Fibroblast of pulmonary artery (primary cell): Measurements from ENCODE around the gene SLC35B1.

Experiments
- DNase-seq: peaks from one replicate; pipeline ENCODE4 v3.0.0-alpha.2; 2010; ENCODE audit warnings: low read depth
- H3K4me3 ChIP-seq: replicated peaks from 2 replicates; pipeline ENCODE4 v1.5.1; 2011; ENCODE audit warnings: low read depth, mild to moderate bottlenecking, control low read depth, low read length, moderate library complexity
- TF ChIP-seq, protein P1 (sequence below): IDR thresholded peaks from 2 replicates; pipeline ENCODE4 v1.5.1; 2011; ENCODE audit warnings: mild to moderate bottlenecking, control low read depth, low read length, inconsistent platforms; ENCODE audit errors: missing control alignments

The SLC35B1 gene

DNA sequence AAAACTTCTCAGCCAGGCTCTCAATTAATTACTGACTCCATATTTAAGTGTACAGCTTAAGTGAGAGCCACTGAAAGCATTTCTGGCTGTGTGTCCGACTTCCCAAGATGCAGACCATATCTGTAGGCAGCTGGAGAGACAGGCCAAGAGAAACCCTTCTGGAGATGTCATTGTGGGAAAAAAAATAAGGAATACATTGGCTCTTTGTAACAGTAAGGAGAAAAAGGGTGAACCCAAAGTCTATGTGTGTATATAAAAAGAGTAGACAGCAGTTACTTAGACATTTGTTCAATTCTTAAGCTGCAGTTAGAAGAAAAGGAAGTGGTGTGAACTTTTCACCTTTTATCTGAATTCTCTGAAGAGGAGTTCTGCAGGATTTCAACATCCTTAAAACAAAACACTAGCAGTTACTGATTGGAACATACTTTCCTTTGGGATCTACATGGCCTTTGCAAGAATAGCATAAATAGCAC, 34.4 kb upstream of the SLC35B1 start:
- TF ChIP-seq, protein P1, sequence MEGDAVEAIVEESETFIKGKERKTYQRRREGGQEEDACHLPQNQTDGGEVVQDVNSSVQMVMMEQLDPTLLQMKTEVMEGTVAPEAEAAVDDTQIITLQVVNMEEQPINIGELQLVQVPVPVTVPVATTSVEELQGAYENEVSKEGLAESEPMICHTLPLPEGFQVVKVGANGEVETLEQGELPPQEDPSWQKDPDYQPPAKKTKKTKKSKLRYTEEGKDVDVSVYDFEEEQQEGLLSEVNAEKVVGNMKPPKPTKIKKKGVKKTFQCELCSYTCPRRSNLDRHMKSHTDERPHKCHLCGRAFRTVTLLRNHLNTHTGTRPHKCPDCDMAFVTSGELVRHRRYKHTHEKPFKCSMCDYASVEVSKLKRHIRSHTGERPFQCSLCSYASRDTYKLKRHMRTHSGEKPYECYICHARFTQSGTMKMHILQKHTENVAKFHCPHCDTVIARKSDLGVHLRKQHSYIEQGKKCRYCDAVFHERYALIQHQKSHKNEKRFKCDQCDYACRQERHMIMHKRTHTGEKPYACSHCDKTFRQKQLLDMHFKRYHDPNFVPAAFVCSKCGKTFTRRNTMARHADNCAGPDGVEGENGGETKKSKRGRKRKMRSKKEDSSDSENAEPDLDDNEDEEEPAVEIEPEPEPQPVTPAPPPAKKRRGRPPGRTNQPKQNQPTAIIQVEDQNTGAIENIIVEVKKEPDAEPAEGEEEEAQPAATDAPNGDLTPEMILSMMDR, result no peak
- peak; percentile 29 for DNase-seq
- H3K4me3 ChIP-seq, result no peak overlapping the region

DNA sequence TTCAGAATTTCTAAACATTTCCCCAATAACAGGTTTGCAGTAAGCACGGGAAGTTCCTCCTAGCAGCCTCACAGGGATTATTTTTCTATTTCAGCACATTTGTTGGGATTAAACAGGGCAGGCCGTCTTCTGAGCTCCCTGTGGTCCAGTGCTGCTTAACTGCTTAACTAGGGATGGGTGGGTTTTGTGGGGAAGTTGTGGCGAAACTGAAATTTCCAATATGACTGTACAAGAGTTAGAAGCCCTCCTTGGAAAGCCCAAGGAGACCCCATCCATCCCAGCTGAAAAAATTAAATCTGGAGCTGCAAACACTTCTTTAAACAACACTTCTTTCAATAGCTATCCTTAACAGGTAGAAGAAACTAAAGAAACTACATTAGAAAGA, 33.9 kb upstream of the SLC35B1 start:
- DNase-seq, result no peak
- TF ChIP-seq, protein P1, result no peak
- no peak overlapping the region for H3K4me3 ChIP-seq

DNA sequence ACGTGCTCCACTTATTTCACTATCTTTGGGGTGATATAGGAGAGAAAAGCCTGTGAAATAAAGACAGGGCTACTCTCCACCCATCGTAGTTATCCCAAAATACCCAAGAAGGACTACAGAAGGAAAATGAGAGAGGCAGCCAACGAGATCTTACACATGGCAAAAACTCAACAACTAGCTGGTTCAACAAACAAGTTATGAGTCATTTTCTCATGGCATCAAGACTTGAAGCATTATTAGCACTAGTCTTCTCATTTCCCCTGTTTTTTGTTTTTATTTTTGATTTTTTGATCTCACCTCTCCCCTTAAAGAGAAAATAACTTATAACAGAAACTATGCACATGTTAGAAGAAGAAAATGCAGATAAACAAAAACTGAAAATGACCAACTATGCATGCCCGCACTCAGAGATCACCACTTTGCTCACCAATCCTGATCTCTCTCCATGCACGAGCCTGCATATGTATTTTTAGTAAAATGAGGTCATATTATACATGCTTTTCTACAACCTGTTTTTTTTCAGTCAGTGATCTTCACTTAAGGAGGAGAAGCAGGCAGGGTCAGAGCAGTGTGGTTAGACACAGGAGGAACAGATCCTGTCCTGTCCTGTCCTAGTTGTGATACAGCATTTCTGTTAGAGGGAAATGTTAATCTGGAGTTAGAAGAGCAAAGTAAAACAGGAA, 33.4 kb upstream of the SLC35B1 start:
- TF ChIP-seq, protein P1, result no peak
- peak; percentile 38 for DNase-seq
- H3K4me3 ChIP-seq, result no peak overlapping the region

DNA sequence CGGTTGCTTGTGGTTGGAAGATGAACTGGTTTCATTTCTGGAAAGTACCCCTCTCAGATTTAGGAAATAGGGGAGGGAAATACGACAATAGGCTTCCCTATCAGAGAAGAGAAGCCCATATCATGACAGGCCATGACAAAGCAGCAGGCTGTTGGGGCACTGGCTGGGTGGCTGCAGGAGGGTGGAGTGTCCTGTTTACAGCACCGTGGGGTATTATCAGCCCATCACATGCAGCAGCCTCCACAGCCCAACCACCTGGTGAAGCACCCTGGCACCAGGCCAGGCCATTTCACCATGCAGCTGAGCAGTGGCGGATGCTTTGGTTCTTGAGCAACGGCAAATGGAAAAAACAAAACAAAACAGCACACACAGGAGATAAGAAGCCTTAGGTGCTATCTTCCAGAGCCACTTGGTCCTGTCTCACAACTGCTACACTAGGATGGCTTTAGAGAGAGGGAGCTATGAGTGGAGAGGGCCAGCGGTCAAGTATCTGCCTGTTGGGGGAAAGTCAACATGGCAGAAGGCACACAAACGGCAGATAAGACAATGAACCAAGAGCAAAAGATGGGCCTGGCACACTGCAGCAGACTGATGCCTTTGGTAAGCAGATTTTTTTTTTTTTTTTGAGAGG, 32.0 kb upstream of the SLC35B1 start:
- TF ChIP-seq, protein P1, result no peak
- peak; percentile 80 for DNase-seq
- no peak overlapping the region for H3K4me3 ChIP-seq

DNA sequence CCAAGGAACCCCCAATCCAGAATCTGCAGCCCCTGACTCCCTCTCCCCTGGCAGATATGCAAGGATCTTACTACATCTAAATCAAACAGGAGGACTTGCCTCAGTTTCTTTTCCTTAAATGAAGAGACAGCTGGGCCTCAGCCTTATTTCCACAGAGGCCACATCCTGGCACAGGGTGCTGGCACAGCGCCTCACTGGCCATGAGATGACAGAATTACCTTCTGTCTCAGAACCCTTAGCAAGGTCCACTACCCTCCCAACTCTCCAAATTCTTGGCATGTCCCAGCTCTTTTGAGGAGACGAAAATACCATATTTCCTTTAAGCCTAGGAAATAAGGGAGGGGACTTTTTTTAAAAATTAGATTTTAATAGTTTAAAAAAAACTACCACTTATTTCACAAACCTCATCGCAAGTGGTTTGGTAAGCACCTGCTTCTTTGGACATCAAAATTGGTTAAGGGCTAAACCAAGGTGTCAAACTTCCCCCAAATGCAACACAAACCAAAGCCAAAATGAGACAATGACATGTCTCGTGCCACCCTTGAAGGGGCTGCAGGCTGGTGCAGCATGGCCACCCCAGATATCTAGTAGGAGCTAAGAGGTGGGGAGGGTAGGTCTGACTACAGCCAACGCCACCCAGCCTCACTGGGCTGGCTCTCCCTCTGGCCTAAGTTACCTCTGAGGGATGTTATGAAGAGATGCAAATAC, 30.8 kb upstream of the SLC35B1 start:
- H3K4me3 ChIP-seq, result no peak overlapping the region
- TF ChIP-seq, protein P1, result no peak

DNA sequence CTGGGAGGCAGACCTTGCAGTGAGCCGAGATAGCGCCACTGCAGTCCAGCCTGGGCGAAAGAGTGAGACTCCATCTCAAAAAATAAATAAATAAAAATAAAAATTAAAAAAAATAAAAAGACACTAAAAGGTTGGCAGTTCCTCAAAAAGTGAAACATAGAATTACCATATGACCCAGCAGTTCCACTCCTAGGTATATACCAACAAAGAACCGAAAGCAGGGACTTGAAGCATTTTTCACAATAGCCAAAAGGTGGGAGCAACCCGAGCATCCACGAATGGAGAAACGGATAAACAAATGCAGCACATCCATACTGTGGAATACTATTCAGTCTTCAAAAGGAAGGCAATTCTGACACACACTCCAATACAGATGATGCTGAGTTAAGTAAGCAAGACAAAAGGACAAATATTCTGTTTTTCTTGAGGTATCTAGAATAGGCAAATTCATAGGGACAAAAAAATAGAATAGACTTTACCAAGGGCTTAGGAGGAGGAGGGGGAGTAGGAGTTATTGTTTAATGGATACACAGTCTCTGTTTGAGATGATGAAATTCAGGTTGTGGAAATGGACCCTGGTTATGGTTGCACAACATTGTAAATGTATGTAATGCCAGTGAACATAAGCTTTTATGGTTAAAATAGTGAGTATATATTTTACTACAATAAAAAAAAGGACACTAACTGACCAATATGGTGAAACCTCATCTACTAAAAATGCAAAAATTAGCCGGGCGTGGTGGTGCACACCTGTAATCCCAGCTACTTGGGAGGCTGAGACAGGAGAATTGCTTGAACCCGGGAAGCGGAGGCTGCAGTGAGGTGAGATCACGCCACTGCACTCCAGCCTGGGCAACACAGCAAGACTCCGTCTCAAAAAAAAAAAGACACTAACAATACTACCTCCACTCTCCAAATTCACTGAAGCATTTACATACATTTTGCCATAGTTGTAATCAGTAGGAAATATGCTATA, 27.0 kb upstream of the SLC35B1 start:
- DNase-seq, result peak; percentile 15
- TF ChIP-seq, protein P1, result no peak
- H3K4me3 ChIP-seq, result no peak overlapping the region

More for the DNA sequence above, 30.8 kb upstream of the SLC35B1 start:
- no peak for DNase-seq
